HG02571 (cell line): Measurements from ENCODE around the gene TK1.
A peak's percentile ranks its signal among the peaks of the same experiment; 100 is the strongest.
"Not testable (repeated sequence)": the region's sequence is repeated elsewhere in the genome, so short reads cannot be mapped to it uniquely, and the experiment has no call there.

ENCODE experiments used
- ATAC-seq: cut with Tn5 transposase; IDR thresholded peaks from one replicate; pipeline ENCODE4 v1.9.1; 2021; ENCODE audit warnings: mild to moderate bottlenecking, moderate library complexity; ENCODE audit not compliant: unreplicated experiment

TK1 gene, protein sequence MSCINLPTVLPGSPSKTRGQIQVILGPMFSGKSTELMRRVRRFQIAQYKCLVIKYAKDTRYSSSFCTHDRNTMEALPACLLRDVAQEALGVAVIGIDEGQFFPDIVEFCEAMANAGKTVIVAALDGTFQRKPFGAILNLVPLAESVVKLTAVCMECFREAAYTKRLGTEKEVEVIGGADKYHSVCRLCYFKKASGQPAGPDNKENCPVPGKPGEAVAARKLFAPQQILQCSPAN

DNA sequence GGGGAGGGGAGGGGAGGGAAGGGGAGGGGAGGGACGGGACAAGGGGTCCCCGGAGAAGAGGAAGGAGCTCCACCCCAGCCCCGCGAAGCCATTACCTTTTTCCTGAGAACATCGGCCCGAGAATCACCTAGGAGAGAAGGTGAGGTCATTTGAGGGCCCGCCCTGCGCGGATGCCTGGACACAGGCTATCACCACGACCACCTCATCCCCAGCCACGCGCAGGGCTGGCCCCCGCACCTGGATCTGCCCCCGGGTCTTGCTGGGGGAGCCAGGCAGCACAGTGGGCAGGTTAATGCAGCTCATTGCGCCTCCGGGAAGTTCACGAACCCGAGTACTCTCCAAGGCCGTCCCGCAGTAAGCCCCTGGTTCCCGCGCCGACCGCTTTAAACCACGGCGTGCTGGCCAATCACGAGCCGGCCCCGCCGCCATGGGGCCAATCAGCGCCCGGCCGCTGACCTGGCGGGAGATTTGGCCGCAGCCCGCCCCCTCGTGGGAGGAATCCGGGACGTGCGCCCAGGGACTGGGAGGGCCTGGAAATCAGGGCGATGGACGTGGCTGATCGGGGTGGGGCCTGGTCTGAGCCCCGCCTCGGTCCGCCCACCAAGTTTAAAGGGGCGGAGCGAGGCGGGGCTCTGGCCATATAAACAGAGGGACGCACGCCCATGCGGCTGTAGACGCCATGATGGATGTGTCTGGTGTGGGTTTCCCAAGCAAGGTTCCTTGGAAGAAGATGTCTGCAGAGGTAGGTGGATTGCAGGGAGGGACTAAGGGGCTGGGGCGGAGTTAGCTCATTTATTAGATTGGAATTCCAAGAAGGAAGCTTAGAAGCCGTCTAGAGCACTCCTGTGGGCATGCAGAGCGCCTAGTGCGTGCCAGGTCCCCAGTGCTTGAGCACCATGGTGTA is at the start of gene TK1, which contains the start of gene AFMID:
Gene TK1, minus strand, starts transcription at position 361 of the 904 bp plus-strand sequence. Its CDS starts 58 bp downstream, at position 303.
Gene AFMID, plus strand, starts transcription at position 671 of the 904 bp plus-strand sequence. Its CDS starts 9 bp downstream, at position 680.
- peak; percentile 91 for ATAC-seq

DNA sequence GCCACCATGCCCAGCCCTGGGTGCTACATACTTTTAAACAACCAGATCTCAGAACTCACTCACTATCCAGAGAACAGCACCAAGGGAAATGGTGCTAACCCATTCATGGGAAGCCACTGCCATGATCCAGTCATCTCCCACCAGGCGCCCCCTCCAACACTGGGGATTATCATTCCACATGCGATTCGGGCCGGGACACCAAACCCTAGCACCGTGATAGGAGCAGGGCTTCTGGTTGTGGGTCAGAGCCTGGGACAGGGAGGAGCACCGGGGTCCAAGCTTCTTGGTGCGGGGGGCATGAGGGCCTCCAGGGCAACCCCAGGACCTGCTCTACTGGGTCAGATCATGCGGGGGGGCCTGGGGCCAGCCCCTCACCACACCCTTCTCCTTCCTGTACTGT is 49.0 kb upstream of the TK1 start:
- no peak for ATAC-seq

DNA sequence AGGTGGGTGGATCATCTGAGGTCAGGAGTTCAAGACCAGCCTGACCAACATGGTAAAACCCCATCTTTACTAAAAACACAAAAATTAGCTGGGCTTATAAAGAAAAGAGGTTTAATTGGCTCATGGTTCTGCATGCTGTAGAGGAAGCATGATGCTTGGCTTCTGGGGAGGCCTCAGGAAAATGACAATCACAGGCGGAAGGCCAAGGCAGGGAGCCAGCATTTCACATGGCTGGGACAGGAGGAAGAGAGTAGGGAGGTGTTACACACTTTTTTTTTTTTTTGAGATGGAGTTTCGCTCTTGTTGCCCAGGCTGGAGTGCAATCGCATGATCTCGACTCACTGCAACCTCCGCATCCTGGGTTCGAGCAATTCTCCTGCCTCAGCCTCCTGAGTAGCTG is 48.2 kb upstream of the TK1 start:
- ATAC-seq: not testable (repeated sequence)

DNA sequence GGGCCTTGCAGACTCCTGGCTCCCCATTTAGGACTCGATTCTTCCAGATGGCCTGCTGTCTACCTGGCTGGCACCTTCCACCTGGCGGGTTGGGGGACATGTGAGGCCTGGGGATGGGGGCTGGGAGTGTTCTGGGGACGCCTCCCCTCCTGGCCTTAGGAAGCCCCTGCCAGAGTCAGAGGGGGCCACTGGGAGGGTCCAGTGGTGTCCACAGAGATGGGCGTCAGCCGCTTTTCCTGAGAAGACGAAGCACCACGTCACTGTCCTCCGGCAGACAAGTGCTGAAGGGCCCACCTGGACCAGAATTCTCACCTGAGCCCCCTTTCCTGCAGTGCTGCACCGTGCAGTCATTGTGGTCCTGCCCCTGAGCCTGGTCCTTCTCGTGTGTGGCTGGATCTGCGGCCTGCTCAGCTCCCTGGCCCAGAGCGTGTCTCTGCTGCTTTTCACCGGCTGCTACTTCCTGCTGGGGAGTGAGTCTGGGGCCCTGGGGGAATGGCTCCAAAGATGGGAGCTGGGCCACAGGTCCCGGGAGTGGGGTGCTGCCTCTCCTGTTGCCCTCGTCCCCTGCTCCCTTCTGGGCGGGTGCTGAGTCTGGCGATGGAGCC is 47.5 kb upstream of the TK1 start:
- ATAC-seq: no peak

DNA sequence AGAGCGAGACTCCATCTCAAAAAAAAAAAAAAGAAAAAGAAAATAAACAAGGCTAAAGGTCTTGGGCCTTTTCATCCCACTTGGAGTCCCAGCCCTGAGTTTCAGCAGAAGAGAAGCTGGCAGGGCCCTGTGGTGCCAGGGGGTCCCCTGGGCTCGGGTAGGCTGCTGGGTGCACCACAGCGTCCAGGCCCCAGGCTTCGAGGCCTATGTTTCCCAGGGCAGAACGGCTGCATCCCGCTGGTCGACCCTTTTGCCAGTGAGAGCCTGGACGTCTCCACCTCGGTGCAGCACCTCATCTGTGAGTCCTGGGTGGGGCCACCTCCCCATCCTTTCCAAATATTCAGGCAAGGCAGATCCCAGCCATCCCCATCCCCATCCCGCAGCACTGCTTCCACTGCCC is 46.8 kb upstream of the TK1 start:
- no peak for ATAC-seq

DNA sequence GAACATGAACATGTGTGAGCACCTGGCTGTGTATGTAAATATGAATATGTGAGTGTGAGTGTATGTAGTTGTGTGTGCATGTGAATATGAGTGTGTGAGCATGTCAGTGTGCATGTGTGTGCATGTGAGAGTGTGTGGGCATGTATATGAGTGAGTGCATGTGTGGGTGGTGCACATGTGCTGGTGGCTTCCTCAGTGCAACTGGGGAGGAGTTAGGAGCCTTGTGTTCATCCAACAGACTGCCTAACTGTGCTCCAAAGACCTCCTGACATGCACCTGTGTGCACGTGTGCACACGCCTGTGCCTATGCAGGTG is 46.0 kb upstream of the TK1 start:
- ATAC-seq: no peak

DNA sequence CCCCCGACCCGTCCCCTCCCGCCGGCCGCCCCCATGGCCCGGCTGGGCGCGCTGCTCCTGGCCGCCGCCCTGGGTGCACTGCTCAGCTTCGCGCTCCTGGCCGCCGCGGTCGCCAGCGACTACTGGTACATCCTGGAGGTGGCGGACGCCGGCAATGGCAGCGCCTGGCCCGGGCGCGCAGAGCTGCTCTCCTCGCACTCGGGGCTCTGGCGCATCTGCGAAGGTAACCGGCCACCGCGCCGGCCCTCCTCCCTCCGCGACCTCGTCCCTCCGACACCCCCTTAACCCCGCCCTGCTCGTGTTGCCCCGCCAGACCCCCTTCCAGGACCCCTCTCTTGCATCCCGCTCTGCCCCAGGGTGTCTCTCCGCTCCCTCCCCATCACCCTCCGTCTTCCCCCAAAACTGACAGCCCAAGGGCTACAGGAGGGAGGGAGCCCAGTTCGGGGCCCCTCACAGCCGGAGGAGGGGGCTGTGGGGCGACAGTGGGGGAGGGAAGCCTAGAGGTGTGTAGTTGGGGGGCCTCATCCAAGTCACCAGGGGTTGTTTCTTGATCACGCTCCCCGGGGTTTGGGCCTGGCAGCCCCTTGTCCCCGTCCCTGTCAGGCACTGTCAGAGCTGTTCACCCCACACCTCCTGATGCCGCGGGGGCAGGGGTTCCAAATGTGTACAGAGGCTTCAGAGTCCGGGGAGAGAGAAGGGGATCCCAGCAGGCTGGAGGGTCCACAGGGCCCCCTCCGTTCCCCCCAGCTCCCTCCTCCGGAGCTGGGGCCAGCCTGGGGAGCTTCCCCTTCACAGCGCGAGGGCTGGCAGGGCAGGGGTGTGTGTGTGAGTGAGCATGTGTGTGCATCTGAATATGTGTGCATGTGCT is 45.4 kb upstream of the TK1 start:
- no peak for ATAC-seq

DNA sequence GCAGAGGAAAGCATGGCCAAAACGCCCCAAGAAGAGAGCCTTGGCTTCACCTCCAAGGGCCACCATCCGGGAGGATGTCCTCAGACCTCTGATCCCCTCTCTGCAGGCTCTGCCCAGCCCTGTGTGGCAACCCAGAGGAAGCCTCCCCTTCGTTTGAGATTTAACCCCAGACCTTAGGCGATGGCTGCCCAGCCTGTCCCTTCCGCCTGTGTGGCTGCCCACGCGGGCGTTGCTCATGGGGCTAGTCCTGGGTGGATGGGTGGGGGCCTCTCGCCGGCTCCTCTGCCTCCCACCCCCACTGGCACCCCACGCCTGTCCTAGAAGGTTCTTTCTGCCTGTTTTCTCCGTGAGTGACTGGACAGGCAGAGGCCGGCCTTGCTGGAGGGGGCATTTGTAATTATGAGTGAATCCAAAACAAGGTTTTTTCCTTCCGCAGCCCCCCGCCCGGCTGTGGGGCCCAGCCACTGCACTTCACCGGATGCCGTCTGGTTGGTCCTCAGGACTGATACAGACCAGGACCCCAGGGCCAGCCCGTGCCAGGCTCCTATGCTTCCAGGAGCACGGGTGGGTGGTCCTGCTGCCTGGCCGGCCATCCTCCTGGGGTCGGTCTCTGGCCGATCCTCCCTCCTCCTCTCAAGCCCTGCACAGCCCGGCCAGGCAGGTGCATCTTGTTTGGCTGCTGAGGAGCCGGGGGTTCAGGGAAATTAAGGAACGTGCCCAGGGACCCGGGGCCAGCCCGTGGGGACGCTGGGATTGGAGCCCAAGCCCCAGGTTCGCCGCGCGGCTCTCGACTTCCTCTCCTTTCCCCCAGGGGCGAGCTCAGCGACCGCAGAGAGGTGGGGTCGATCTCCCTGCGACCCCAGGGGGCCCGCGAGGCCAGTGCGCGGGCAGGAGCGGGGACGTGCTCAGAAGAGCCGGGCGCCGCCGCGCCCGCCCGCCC is 44.4 kb upstream of the TK1 start, which contains the start of gene TMEM235:
Gene TMEM235, plus strand, starts transcription at position 636 of the 940 bp plus-strand sequence. CDS start 393 bp downstream, outside the sequence.
- ATAC-seq: no peak

DNA sequence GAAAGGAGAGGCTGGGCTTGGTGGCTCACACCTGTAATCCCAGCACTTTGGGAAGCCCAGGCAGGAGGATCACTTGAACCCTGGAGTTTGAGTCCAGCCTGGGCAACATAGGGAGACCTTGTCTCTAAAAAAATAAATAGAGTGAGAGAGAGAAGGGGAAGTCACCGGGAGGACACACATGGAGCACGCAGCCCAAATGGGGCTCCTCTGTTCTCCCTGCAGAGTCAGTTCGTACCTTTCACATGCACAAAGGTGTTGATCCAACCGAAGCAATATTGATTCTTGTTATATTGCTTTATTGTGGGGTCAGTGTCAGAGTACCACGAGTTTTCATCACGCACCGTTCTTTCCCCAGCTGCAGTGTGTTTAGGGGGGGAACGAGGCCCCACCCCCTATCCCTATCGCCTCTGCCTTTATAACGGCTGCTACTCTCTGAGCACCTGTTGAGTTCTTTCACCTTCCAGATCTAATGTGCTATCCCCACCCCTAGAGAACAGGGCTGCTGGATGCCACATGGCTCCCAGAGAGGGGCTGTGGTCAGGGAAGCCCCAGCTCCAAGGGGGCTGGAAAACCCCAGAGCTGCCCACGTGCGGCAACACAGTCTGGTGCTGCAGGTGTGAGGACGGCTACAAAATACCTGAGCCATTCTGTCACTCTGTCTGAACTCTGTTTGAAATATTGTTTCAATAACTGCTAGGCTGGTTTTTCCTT is 43.6 kb upstream of the TK1 start:
- ATAC-seq: no peak

DNA sequence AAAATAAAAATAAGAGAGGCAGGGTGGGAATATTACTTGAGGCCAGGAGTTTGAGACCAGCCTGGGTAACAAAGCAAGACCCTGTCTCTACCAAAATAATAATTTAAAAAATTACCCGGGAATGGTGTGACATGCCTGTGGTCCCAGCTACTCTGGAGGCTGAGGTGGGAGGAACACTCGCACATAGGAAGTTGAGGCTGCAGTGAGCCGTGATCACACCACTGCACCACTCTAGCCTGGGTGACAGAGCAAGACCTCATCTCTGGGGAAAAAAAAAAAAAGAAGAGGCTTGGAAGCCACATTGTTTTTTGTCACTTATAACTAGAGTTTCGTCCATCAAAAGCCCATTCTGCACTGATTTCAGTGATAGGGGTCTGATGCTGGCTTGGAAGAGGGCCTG is 41.3 kb upstream of the TK1 start:
- no peak for ATAC-seq

DNA sequence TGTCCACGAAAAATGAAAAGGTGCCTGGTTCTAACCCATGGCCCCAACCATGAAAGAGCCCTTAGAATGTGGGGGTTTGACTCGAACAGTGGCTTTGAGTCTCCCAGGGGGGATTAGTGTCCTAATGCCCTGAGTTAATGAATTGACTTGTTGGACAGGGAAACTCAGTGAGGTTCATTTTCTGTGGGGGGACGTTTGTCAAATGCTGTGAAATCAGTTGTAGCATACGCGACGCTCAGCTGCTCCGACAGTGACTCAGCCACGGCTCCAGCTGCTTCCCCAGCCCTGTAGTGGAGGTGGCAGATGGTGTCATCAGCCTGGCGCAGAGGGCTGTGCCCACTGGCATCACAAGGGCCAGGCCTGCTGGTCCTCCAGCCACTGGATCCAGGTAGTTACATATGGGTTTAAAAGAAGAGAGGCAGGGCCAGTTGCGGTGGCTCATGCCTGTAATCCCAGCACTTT is 40.6 kb upstream of the TK1 start:
- ATAC-seq: no peak

DNA sequence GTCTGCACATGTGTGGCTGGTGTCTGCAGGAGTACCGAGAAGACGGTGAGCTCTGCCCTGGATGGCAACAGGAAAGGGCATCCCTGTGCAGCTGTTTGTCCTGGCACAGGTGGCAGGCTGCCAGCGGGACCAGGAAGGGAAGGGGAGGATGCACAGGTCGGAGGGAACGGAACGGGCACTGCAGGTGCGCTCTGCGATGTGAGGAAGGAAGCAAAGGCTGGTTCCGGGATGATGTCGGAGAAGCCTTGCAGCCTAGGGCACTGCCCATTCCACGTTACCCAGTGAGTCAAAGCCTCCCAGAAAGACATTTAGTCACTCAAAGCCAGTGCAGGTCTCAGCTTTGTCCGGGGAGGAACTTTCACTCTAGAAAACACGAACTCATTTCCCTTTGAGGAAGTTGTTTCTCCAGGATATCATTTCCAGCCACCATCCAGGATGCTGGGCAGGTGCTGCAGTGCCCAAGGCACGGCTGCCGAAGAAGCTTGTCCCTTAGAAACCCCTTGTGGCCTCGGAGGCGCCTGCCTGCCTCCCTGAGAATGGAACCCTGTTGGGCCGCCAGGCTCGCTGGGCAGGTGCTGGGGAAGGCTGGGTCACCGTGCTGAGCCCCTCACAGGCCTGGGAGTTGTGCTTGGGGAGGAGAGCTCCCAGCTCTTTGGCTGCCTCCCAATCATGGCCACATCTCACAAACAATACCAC is 40.1 kb upstream of the TK1 start:
- ATAC-seq: no peak

DNA sequence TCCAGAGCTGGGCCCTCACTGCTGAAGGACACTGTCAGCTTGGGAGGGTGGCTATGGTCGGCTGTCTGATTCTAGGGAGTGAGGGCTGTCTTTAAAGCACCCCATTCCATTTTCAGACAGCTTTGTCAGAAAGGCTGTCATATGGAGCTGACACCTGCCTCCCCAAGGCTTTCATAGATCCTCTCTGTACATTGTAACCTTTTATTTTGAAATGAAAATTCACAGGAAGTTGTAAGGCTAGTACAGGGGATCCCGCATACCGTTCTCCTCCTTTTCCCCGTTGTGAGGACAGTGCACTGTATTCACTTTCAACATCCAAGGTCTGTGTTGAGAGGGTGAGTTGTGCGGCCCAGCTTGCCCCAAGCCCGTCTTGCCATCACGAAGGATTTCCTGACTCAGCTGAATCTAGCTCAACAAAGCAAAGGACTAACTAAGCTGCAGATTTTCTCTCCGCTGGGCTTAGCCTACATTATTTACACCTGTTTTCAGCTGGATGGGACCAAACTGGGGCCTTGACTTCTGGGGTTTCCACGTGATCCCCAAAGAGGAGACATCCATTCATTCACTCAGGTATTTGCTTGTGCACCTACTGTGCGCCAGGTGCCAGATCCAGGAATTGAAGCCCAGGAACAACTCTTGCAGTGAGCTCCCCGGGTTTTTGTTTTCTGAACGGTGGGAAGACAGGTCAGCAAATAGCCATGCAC is 39.4 kb upstream of the TK1 start:
- no peak for ATAC-seq

DNA sequence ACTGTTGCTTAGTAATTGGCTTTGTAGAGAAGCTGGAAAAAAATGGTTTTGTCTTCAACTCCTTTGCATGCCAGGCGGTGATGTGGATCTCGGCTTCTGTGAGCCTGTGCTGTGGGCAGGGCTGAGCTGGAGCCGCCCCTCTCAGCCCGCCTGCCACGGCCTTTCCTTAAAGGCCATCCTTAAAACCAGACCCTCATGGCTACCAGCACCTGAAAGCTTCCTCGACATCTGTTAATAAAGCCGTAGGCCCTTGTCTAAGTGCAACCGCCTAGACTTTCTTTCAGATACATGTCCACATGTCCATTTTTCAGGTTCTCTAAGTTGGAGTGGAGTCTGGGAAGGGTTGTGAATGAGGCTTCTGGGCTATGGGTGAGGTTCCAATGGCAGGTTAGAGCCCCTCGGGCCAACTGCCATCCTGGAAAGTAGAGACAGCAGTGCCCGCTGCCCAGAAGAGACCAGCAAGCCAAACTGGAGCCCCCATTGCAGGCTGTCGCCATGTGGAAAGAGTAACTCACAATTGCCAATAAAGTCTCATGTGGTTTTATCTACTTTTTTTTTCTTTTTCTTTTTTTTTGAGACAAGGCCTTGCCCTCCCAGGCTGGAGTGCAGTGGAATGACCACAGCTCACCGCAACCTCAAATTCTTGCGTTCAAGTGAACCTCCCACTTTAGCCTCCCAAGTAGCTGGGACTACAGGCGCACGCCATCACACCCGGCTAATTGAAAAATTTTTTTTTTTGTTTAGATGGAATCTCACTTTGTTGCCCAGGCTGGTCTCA is 38.4 kb upstream of the TK1 start:
- ATAC-seq: no peak

DNA sequence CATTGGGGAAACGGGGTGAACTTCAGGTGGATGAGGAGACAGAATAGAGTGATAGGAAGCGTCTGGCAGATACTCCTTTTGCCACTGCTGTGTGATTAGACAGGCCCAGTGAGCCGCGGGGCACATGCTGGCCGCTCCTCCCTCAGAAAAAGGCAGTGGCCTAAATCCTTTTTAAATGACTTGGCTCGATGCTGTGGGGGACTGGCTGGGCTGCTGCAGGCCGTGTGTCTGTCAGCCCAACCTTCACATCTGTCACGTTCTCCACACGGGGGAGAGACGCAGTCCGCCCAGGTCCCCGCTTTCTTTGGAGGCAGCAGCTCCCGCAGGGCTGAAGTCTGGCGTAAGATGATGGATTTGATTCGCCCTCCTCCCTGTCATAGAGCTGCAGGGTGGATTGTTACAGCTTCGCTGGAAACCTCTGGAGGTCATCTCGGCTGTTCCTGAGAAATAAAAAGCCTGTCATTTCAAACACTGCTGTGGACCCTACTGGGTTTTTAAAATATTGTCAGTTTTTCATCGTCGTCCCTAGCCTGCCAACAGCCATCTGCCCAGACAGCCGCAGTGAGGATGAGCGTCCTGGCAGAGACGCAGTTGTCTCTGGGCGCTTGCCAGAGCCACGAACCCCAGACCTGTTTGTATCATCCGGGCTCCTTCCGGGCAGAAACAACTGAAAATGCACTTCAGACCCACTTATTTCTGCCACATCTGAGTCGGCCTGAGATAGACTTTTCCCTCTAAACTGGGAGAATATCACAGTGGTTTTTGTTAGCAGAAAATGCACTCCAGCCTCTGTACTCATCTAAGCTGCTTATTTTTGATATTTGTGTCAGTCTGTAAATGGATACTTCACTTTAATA is 37.6 kb upstream of the TK1 start:
- ATAC-seq: no peak

DNA sequence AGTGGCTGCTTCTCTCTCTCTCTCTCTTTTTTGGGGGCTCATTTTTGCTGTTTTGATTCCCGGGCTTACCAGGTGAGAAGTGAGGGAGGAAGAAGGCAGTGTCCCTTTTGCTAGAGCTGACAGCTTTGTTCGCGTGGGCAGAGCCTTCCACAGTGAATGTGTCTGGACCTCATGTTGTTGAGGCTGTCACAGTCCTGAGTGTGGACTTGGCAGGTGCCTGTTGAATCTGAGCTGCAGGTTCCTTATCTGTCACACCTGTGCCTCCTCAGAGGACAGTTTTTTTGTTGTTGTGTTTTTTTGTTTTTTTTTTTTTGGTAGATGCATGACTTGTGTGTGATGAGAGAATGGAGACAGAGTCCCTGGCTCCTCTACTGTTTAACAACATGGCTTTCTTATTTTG is 36.9 kb upstream of the TK1 start:
- ATAC-seq: no peak
